NB4 (cell line): ENCODE data around the gene KSR2.
"Not testable (repeated sequence)": the region's sequence is repeated elsewhere in the genome, so short reads cannot be mapped to it uniquely, and the experiment has no call there.

Experiments
- DNase-seq: peaks from one replicate; pipeline ENCODE4 v3.0.0; 2010; ENCODE audit warnings: low read depth
- H3K4me3 ChIP-seq: one replicate; pipeline ENCODE4 v1.5.1; 2011; ENCODE audit warnings: mild to moderate bottlenecking, low read depth, low read length, moderate library complexity
- CTCF ChIP-seq: IDR thresholded peaks from one replicate; pipeline ENCODE4 v1.5.1; 2012; ENCODE audit warnings: low read depth, low read length
- MAX ChIP-seq: IDR thresholded peaks from 2 replicates; pipeline ENCODE4 v1.6.1; 2011; ENCODE audit warnings: low read depth, low read length
- MYC ChIP-seq: IDR thresholded peaks from 2 replicates; pipeline ENCODE4 v1.6.1; 2011; ENCODE audit warnings: low read depth, low read length
- POLR2A ChIP-seq: IDR thresholded peaks from 2 replicates; pipeline ENCODE4 v1.6.1; 2011; ENCODE audit warnings: mild to moderate bottlenecking; ENCODE audit not compliant: insufficient read length; ENCODE audit errors: extremely low read depth

Gene KSR2

GRCh38 chr12:117896009-117896408 lies 72.8 kb downstream of the KSR2 start:
- H3K4me3 ChIP-seq: no peak overlapping the region
- no peak for DNase-seq
- TF ChIP-seq CTCF (no peak), MAX (no peak), MYC (no peak), POLR2A (no peak)

GRCh38 chr12:117892441-117892840 lies 76.3 kb downstream of the KSR2 start:
- DNase-seq: no peak
- TF ChIP-seq CTCF: no peak
- TF ChIP-seq MAX: no peak
- no peak for TF ChIP-seq POLR2A
- TF ChIP-seq MYC: no peak
- no peak overlapping the region for H3K4me3 ChIP-seq

- not testable (repeated sequence) for DNase-seq, H3K4me3 ChIP-seq
These were observed 77.5 kb downstream of the KSR2 start for GRCh38 chr12:117891265-117891664.

- no peak for DNase-seq
- H3K4me3 ChIP-seq: no peak overlapping the region
- TF ChIP-seq CTCF (no peak), POLR2A (no peak), MAX (no peak), MYC (no peak)
These were observed 78.1 kb downstream of the KSR2 start for GRCh38 chr12:117890644-117891043.

- DNase-seq: no peak
- TF ChIP-seq MYC: no peak
- peak; percentile 15 for TF ChIP-seq CTCF
- no peak overlapping the region for H3K4me3 ChIP-seq
These were observed 78.7 kb downstream of the KSR2 start for GRCh38 chr12:117890137-117890536.

GRCh38 chr12:117889098-117889497 lies 79.7 kb downstream of the KSR2 start:
- TF ChIP-seq POLR2A (no peak), CTCF (no peak), MYC (no peak), MAX (no peak)
- no peak overlapping the region for H3K4me3 ChIP-seq
- no peak for DNase-seq

GRCh38 chr12:117885211-117885610 lies 83.6 kb downstream of the KSR2 start:
- no peak overlapping the region for H3K4me3 ChIP-seq
- DNase-seq: no peak
- TF ChIP-seq POLR2A (no peak), CTCF (no peak), MAX (no peak), MYC (no peak)
